Measurements from ENCODE around the gene LARP4.
"Not testable (repeated sequence)": the region's sequence is repeated elsewhere in the genome, so short reads cannot be mapped to it uniquely, and the experiment has no call there.

The LARP4 gene

GRCh38 chr12:50387972-50388478 lies 12.7 kb upstream of the LARP4 start:
- no peaks in the 10 kb centered on the region for H3K9me3 Mint-ChIP-seq
- peaks cover 4 to 6% of the 10 kb centered on the region in 2 donors for H3K4me1 Mint-ChIP-seq
- H3K27me3 Mint-ChIP-seq: no peaks in the 10 kb centered on the region
- H3K27ac Mint-ChIP-seq: no peak overlapping the region
- no peak for DNase-seq
- no peaks in the 10 kb centered on the region for H3K36me3 Mint-ChIP-seq
- no peak for ATAC-seq (replicated peaks)
- H3K4me3 Mint-ChIP-seq: no peak overlapping the region

GRCh38 chr12:50388793-50389192 lies 11.9 kb upstream of the LARP4 start:
- H3K27ac Mint-ChIP-seq; H3K27me3 Mint-ChIP-seq; H3K4me3 Mint-ChIP-seq; ATAC-seq (replicated peaks); H3K4me1 Mint-ChIP-seq; H3K36me3 Mint-ChIP-seq; DNase-seq; H3K9me3 Mint-ChIP-seq: not testable (repeated sequence)

- DNase-seq (no peak), ATAC-seq (replicated peaks) (no peak)
- Mint-ChIP-seq H3K9me3 (no peaks in the 10 kb centered on the region), H3K36me3 (no peaks in the 10 kb centered on the region), H3K4me1 (peaks cover 4 to 6% of the 10 kb centered on the region in 2 donors), H3K4me3 (no peak overlapping the region), H3K27me3 (no peaks in the 10 kb centered on the region), H3K27ac (no peak overlapping the region)
These were observed 10.4 kb upstream of the LARP4 start for GRCh38 chr12:50390316-50390741.

GRCh38 chr12:50394469-50395029 lies 6.1 kb upstream of the LARP4 start:
- Mint-ChIP-seq H3K27me3 (peaks cover 0 to 18% of the 10 kb centered on the region in 2 donors), H3K4me1 (no peaks in the 10 kb centered on the region), H3K9me3 (no peaks in the 10 kb centered on the region), H3K27ac (no peak overlapping the region), H3K36me3 (peaks cover 0 to 4% of the 10 kb centered on the region in 2 donors), H3K4me3 (no peak overlapping the region)
- ATAC-seq (replicated peaks) (no peak), DNase-seq (no peak)

GRCh38 chr12:50397117-50397650 lies 3.5 kb upstream of the LARP4 start:
- Mint-ChIP-seq H3K4me1 (peaks cover 0 to 5% of the 10 kb centered on the region in 2 donors), H3K27me3 (peaks cover 0 to 18% of the 10 kb centered on the region in 2 donors), H3K4me3 (no peak overlapping the region), H3K9me3 (no peaks in the 10 kb centered on the region), H3K27ac (no peak overlapping the region), H3K36me3 (peaks cover 2 to 10% of the 10 kb centered on the region in 2 donors)
- ATAC-seq (replicated peaks) (no peak), DNase-seq (no peak)

- ATAC-seq (replicated peaks) (no peak), DNase-seq (no peak)
- no peaks in the 10 kb centered on the region for H3K9me3 Mint-ChIP-seq
- H3K36me3 Mint-ChIP-seq: peaks cover 4 to 22% of the 10 kb centered on the region in 2 donors
- H3K27ac Mint-ChIP-seq: no peak overlapping the region
- no peak overlapping the region for H3K4me3 Mint-ChIP-seq
- peaks cover 6 to 22% of the 10 kb centered on the region in 2 donors for H3K4me1 Mint-ChIP-seq
- peaks cover 0 to 18% of the 10 kb centered on the region in 2 donors for H3K27me3 Mint-ChIP-seq
These were observed 1.8 kb upstream of the LARP4 start for GRCh38 chr12:50398931-50399330.

- ATAC-seq (replicated peaks) (peak in 1 of 2 donors; percentile 2), DNase-seq (no peak)
- peak overlapping the region; percentile 93 for H3K27ac Mint-ChIP-seq
- H3K36me3 Mint-ChIP-seq: peaks cover 10 to 30% of the 10 kb centered on the region in 2 donors
- H3K27me3 Mint-ChIP-seq: peaks cover 0 to 18% of the 10 kb centered on the region in 2 donors
- peak overlapping the region; percentile 92 to 97 for H3K4me3 Mint-ChIP-seq
- peaks cover 8 to 28% of the 10 kb centered on the region in 2 donors for H3K4me1 Mint-ChIP-seq
- no peaks in the 10 kb centered on the region for H3K9me3 Mint-ChIP-seq
These were observed 514 bp upstream of the LARP4 start for GRCh38 chr12:50400104-50400637.

GRCh38 chr12:50401500-50402081 lies 906 bp downstream of the LARP4 start:
- Mint-ChIP-seq H3K9me3 (no peaks in the 10 kb centered on the region), H3K4me3 (peak overlapping the region; percentile 92 to 97), H3K36me3 (peaks cover 10 to 30% of the 10 kb centered on the region in 2 donors), H3K4me1 (peaks cover 8 to 28% of the 10 kb centered on the region in 2 donors), H3K27ac (peak overlapping the region; percentile 93), H3K27me3 (peaks cover 0 to 13% of the 10 kb centered on the region in 2 donors)
- DNase-seq (no peak), ATAC-seq (replicated peaks) (peak; percentile 14 to 21)

- ATAC-seq (replicated peaks): no peak
- Mint-ChIP-seq H3K4me1 (peaks cover 8 to 28% of the 10 kb centered on the region in 2 donors), H3K36me3 (peaks cover 13 to 30% of the 10 kb centered on the region in 2 donors), H3K27me3 (peaks cover 0 to 8% of the 10 kb centered on the region in 2 donors), H3K27ac (peak overlapping the region; percentile 60), H3K4me3 (peak overlapping the region; percentile 92 to 97), H3K9me3 (no peaks in the 10 kb centered on the region)
- DNase-seq: no peak
These were observed 1.7 kb downstream of the LARP4 start for GRCh38 chr12:50402264-50403000.

GRCh38 chr12:50403001-50403440 lies 2.3 kb downstream of the LARP4 start:
- Mint-ChIP-seq H3K36me3 (peaks cover 13 to 33% of the 10 kb centered on the region in 2 donors), H3K9me3 (no peaks in the 10 kb centered on the region), H3K27me3 (peaks cover 0 to 8% of the 10 kb centered on the region in 2 donors), H3K4me1 (peaks cover 10 to 28% of the 10 kb centered on the region in 2 donors), H3K27ac (peak overlapping the region; percentile 60), H3K4me3 (peak overlapping the region; percentile 92 to 97)
- no peak for ATAC-seq (replicated peaks)
- no peak for DNase-seq

GRCh38 chr12:50404307-50404706 lies 3.6 kb downstream of the LARP4 start:
- DNase-seq (no peak), ATAC-seq (replicated peaks) (no peak)
- H3K4me1 Mint-ChIP-seq: peaks cover 10 to 28% of the 10 kb centered on the region in 2 donors
- no peaks in the 10 kb centered on the region for H3K9me3 Mint-ChIP-seq
- no peak overlapping the region for H3K27ac Mint-ChIP-seq
- peaks cover 13 to 33% of the 10 kb centered on the region in 2 donors for H3K36me3 Mint-ChIP-seq
- no peak overlapping the region for H3K4me3 Mint-ChIP-seq
- no peaks in the 10 kb centered on the region for H3K27me3 Mint-ChIP-seq

GRCh38 chr12:50411051-50411660 lies 10.5 kb downstream of the LARP4 start:
- H3K4me1 Mint-ChIP-seq: peaks cover 10 to 12% of the 10 kb centered on the region in 2 donors
- no peak overlapping the region for H3K27ac Mint-ChIP-seq
- DNase-seq (no peak), ATAC-seq (replicated peaks) (no peak)
- no peaks in the 10 kb centered on the region for H3K9me3 Mint-ChIP-seq
- no peaks in the 10 kb centered on the region for H3K27me3 Mint-ChIP-seq
- peaks cover 23 to 24% of the 10 kb centered on the region in 2 donors for H3K36me3 Mint-ChIP-seq
- H3K4me3 Mint-ChIP-seq: no peak overlapping the region

- DNase-seq (no peak), ATAC-seq (replicated peaks) (no peak)
- Mint-ChIP-seq H3K27ac (no peak overlapping the region), H3K4me3 (no peak overlapping the region), H3K36me3 (peaks cover 37 to 49% of the 10 kb centered on the region in 2 donors), H3K9me3 (no peaks in the 10 kb centered on the region), H3K4me1 (peaks cover 28 to 48% of the 10 kb centered on the region in 2 donors), H3K27me3 (no peaks in the 10 kb centered on the region)
These were observed 15.3 kb downstream of the LARP4 start for GRCh38 chr12:50415899-50416479.
